ENCODE results near the gene GABRP.

DNA sequence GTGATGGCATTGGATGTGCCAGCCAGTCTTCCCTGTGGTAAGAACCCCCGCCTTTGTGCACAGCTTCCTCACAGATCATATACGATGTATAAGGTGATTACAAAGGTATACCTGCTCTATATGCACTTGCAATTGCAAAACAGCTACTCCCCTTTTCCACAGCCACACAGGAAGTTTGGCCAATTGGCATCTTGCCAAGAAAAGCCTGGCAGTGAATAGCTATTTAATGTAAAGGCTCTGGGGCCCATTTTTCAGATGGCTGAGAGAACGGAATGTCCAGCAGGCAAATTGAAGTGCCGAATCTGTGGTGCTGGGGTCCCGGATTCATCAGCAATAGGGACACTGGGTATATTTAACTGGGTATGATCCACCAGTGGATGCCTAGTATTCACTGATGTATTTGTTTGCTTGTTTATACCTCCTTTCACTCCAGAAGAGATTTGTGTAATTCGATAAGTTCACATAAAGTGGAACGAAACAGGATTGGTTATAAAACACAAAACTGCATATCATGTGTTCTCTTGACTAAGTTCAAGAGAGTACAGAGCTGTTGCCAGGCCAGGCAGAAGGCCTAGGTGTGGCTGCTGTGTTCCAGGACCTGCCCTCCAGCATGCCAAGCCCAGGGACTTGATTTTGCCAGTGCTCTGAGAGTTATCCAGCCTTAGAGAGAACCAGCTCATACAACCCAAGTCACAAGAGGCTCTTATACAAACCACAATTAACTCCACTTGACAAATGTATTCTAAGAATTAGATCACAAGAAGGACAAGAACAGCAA lies 27.7 kb upstream of the GABRP start:
- TF ChIP-seq, protein P1, sequence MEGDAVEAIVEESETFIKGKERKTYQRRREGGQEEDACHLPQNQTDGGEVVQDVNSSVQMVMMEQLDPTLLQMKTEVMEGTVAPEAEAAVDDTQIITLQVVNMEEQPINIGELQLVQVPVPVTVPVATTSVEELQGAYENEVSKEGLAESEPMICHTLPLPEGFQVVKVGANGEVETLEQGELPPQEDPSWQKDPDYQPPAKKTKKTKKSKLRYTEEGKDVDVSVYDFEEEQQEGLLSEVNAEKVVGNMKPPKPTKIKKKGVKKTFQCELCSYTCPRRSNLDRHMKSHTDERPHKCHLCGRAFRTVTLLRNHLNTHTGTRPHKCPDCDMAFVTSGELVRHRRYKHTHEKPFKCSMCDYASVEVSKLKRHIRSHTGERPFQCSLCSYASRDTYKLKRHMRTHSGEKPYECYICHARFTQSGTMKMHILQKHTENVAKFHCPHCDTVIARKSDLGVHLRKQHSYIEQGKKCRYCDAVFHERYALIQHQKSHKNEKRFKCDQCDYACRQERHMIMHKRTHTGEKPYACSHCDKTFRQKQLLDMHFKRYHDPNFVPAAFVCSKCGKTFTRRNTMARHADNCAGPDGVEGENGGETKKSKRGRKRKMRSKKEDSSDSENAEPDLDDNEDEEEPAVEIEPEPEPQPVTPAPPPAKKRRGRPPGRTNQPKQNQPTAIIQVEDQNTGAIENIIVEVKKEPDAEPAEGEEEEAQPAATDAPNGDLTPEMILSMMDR (IDR thresholded peaks at IDR 0.05; ENCODE audit: insufficient read depth, low read length), result no peak
- TF ChIP-seq POLR2AphosphoS5 (IDR thresholded peaks at IDR 0.05; ENCODE audit: low read depth), result no peak
- TF ChIP-seq, protein P2, sequence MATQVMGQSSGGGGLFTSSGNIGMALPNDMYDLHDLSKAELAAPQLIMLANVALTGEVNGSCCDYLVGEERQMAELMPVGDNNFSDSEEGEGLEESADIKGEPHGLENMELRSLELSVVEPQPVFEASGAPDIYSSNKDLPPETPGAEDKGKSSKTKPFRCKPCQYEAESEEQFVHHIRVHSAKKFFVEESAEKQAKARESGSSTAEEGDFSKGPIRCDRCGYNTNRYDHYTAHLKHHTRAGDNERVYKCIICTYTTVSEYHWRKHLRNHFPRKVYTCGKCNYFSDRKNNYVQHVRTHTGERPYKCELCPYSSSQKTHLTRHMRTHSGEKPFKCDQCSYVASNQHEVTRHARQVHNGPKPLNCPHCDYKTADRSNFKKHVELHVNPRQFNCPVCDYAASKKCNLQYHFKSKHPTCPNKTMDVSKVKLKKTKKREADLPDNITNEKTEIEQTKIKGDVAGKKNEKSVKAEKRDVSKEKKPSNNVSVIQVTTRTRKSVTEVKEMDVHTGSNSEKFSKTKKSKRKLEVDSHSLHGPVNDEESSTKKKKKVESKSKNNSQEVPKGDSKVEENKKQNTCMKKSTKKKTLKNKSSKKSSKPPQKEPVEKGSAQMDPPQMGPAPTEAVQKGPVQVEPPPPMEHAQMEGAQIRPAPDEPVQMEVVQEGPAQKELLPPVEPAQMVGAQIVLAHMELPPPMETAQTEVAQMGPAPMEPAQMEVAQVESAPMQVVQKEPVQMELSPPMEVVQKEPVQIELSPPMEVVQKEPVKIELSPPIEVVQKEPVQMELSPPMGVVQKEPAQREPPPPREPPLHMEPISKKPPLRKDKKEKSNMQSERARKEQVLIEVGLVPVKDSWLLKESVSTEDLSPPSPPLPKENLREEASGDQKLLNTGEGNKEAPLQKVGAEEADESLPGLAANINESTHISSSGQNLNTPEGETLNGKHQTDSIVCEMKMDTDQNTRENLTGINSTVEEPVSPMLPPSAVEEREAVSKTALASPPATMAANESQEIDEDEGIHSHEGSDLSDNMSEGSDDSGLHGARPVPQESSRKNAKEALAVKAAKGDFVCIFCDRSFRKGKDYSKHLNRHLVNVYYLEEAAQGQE (IDR thresholded peaks at IDR 0.05; ENCODE audit: insufficient replicate concordance, low read depth), result no peak
